ENCODE data around the gene VPREB1.
"Not testable (repeated sequence)": the region's sequence is repeated elsewhere in the genome, so short reads cannot be mapped to it uniquely, and the experiment has no call there.

Gene VPREB1

GRCh38 chr22:22246706-22247105, 2.1 kb downstream of the VPREB1 start:
- no peak for DNase-seq (ENCODE audit: low read depth)

GRCh38 chr22:22248878-22249277, 4.3 kb downstream of the VPREB1 start:
- no peak for DNase-seq (ENCODE audit: low read depth)

GRCh38 chr22:22250651-22251050, 6.1 kb downstream of the VPREB1 start:
- not testable (repeated sequence) for DNase-seq (ENCODE audit: low read depth)

- DNase-seq (ENCODE audit: low read depth), result not testable (repeated sequence)
These were observed 11.5 kb downstream of the VPREB1 start for GRCh38 chr22:22256133-22256532.

- not testable (repeated sequence) for DNase-seq (ENCODE audit: low read depth)
These were observed 14.2 kb downstream of the VPREB1 start for GRCh38 chr22:22258597-22259415.

- DNase-seq (ENCODE audit: low read depth), result not testable (repeated sequence)
These were observed 15.6 kb downstream of the VPREB1 start for GRCh38 chr22:22260169-22260568.

GRCh38 chr22:22260586-22260985, 16.0 kb downstream of the VPREB1 start:
- not testable (repeated sequence) for DNase-seq (ENCODE audit: low read depth)

- DNase-seq (ENCODE audit: low read depth), result not testable (repeated sequence)
These were observed 17.9 kb downstream of the VPREB1 start for GRCh38 chr22:22262332-22263074.

- DNase-seq (ENCODE audit: low read depth), result not testable (repeated sequence)
These were observed 19.2 kb downstream of the VPREB1 start for GRCh38 chr22:22263823-22264222.

GRCh38 chr22:22270036-22270676, 25.6 kb downstream of the VPREB1 start:
- not testable (repeated sequence) for DNase-seq (ENCODE audit: low read depth)

- not testable (repeated sequence) for DNase-seq (ENCODE audit: low read depth)
These were observed 32.8 kb downstream of the VPREB1 start for GRCh38 chr22:22277423-22277822.

GRCh38 chr22:22284962-22285756, 40.6 kb downstream of the VPREB1 start:
- DNase-seq (ENCODE audit: low read depth), result not testable (repeated sequence)

- not testable (repeated sequence) for DNase-seq (ENCODE audit: low read depth)
These were observed 42.0 kb downstream of the VPREB1 start for GRCh38 chr22:22286390-22287105.

- DNase-seq (ENCODE audit: low read depth), result not testable (repeated sequence)
These were observed 42.6 kb downstream of the VPREB1 start for GRCh38 chr22:22287106-22287626.

GRCh38 chr22:22289666-22290065, 45.1 kb downstream of the VPREB1 start:
- DNase-seq (ENCODE audit: low read depth), result not testable (repeated sequence)

- not testable (repeated sequence) for DNase-seq (ENCODE audit: low read depth)
These were observed 46.7 kb downstream of the VPREB1 start for GRCh38 chr22:22291129-22291806.

- not testable (repeated sequence) for DNase-seq (ENCODE audit: low read depth)
These were observed 48.1 kb downstream of the VPREB1 start for GRCh38 chr22:22292656-22293055.

GRCh38 chr22:22293436-22293835, 48.9 kb downstream of the VPREB1 start:
- DNase-seq (ENCODE audit: low read depth), result not testable (repeated sequence)

- not testable (repeated sequence) for DNase-seq (ENCODE audit: low read depth)
These were observed 50.1 kb downstream of the VPREB1 start for GRCh38 chr22:22294641-22295040.

Data from stimulated activated CD8-positive, alpha-beta memory T cell treated with anti-CD3 and anti-CD28 coated beads, Interleukin-12 subunit alpha, Interleukin-12 subunit beta, amount 100 ng/mL, for 1 hour (primary cell).